ENCODE data around the gene PRDX3. TPM values are rescaled to one million over a fixed set of nuclear protein-coding genes. Genes with fewer than 3 reads are reported as not detected.

The PRDX3 gene
- polyA plus RNA-seq (2013, experiment 1 of 2): 95.8 TPM
- polyA plus RNA-seq (2013, experiment 2 of 2): 97.4 TPM

DNA sequence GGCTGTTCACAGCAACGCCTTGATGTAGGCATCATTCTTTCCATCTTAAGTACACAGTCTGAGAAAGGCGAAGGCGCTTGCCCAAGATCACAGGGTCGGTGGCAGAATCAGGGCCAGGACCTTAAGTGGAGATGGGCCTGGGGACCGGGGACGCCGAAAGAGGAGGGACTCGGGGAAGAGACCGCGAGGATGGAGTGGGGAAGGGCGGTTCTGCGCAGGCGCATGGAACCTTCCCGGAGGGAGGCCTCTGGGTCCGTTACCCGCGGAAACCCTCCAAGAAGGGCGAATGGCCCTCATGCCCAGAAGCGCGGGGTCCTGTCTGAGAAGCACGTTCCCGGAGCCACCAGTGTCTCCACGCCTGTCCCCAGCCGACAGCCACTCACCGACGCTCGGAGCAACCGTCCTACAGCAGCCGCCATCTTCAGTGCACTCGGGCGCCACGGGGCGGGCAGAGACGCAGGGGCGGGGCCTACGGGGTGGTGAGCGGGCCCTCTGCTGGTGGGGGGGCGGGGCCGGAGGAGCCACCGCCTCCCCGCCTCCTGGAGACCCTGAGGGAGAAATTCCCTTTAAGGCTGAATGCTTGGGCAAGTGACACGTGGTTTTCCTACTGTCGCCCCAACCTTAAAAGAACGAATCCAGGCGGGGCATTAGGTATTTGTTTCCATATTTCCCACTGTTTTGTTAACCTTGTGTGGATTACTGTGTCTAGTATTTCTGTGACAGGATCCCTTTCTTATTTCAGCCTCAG, at the start of gene PRDX3:
Gene PRDX3, minus strand, starts transcription at position 441 of the 748 bp plus-strand sequence. Its CDS starts 22 bp downstream, at position 419.
- peak within 1 kb of the TSS; percentile 100 for H4K8ac ChIP-seq (ENCODE audit: low read length)

DNA sequence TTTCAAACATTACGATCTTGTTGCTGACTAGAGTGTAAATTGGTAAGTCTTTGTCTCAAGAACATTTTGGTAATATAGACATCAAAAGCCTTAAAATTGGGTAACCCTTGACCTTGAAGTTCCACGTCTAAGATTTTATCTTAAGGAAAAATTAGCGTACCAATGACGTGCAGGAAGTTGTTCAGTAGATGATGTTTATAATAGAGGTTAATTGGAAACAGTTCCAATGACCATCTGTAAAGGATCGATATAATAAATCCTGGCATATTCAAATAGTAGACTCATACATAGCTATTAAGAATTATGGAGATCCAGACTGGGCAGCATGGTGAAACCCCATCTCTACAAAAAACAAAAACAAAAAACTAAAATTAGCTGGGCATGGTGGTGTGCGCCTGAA, 49.2 kb upstream of the PRDX3 start:
- no peak overlapping the region for H3K18ac ChIP-seq (ENCODE audit: low read depth in 1 of 2, low read length in 2 of 2)
- no peaks in the 10 kb centered on the region for H3K4me1 ChIP-seq (ENCODE audit: control insufficient read depth, insufficient read depth, low read depth, low read length)
- no peak overlapping the region for H2BK15ac ChIP-seq (ENCODE audit: low read depth, poor library complexity, severe bottlenecking)
- H4K91ac ChIP-seq (ENCODE audit: low read length): no peak overlapping the region
- no peaks in the 10 kb centered on the region for H3K27me3 ChIP-seq (ENCODE audit: control insufficient read depth in 1 of 2, insufficient read depth in 1 of 2, low read length in 2 of 2)
- H3K9ac ChIP-seq (ENCODE audit: low read length): no peak overlapping the region
- H3K4ac ChIP-seq (ENCODE audit: low read depth in 1 of 2, low read length in 2 of 2): no peak overlapping the region
- no peaks in the 10 kb centered on the region for H3K36me3 ChIP-seq (ENCODE audit: control insufficient read depth in 1 of 2, insufficient read depth in 2 of 2, low read depth in 1 of 2, low read length in 2 of 2)
- peaks cover 26% of the 10 kb centered on the region for H3K79me1 ChIP-seq (replicated peaks; ENCODE audit: low read length, poor library complexity, severe bottlenecking)
- no peak overlapping the region for H3K4me2 ChIP-seq (ENCODE audit: low read length, poor library complexity, severe bottlenecking)
- H3K27ac ChIP-seq (ENCODE audit: low read length, poor library complexity, severe bottlenecking): no peak overlapping the region
- no peak overlapping the region for H2BK5ac ChIP-seq (ENCODE audit: low read depth, low read length, poor library complexity, severe bottlenecking)
- no peak overlapping the region for H2AK5ac ChIP-seq (ENCODE audit: low read length, severe bottlenecking)
- H3K9me3 ChIP-seq (ENCODE audit: control insufficient read depth, low read length): no peaks in the 10 kb centered on the region
- no peak for DNase-seq
- no peak overlapping the region for H2AFZ ChIP-seq (ENCODE audit: low read depth, low read length)
- 93% methylated on average over 5 of the region's 6 CpGs for WGBS
- no peak overlapping the region for H4K8ac ChIP-seq (ENCODE audit: low read length)
- H2BK120ac ChIP-seq (ENCODE audit: low read depth, low read length): no peak overlapping the region
- H3K14ac ChIP-seq (ENCODE audit: low read length in 2 of 2): no peak overlapping the region
- H2BK12ac ChIP-seq (ENCODE audit: low read length in 2 of 2): no peak overlapping the region
- H3K4me3 ChIP-seq (ENCODE audit: insufficient read depth in 1 of 2, low read depth in 1 of 2, low read length in 2 of 2): no peak overlapping the region
- no peak overlapping the region for H3K23ac ChIP-seq (ENCODE audit: low read length in 2 of 2)

More for the DNA sequence above, at the start of gene PRDX3:
- Histone ChIP-seq H3K18ac (ENCODE audit: low read depth in 1 of 2, low read length in 2 of 2) (peak within 1 kb of the TSS; percentile 98 to 100), H3K4me2 (ENCODE audit: low read length, poor library complexity, severe bottlenecking) (peak within 1 kb of the TSS; percentile 64), H3K36me3 (ENCODE audit: control insufficient read depth in 1 of 2, insufficient read depth in 2 of 2, low read depth in 1 of 2, low read length in 2 of 2) (peaks cover 16 to 30% of the 10 kb centered on the region in 2 experiments), H3K4me3 (ENCODE audit: insufficient read depth in 1 of 2, low read depth in 1 of 2, low read length in 2 of 2) (peak within 1 kb of the TSS; percentile 84 to 91), H2AK5ac (ENCODE audit: low read length, severe bottlenecking) (peak within 1 kb of the TSS; percentile 43), H3K4ac (ENCODE audit: low read depth in 1 of 2, low read length in 2 of 2) (peak within 1 kb of the TSS; percentile 83 to 97), H3K27me3 (ENCODE audit: control insufficient read depth in 1 of 2, insufficient read depth in 1 of 2, low read length in 2 of 2) (no peaks in the 10 kb centered on the region), H2BK12ac (ENCODE audit: low read length in 2 of 2) (peak within 1 kb of the TSS in 1 of 2 experiments; percentile 49), H2BK15ac (ENCODE audit: low read depth, poor library complexity, severe bottlenecking) (peak within 1 kb of the TSS; percentile 93), H2AFZ (ENCODE audit: low read depth, low read length) (peak within 1 kb of the TSS; percentile 16), H2BK120ac (ENCODE audit: low read depth, low read length) (peak within 1 kb of the TSS; percentile 81), H3K23ac (ENCODE audit: low read length in 2 of 2) (no peak within 1 kb of the TSS), H3K14ac (ENCODE audit: low read length in 2 of 2) (peak within 1 kb of the TSS in 1 of 2 experiments; percentile 46), H3K79me1 (replicated peaks; ENCODE audit: low read length, poor library complexity, severe bottlenecking) (peaks cover 5% of the 10 kb centered on the region), H3K4me1 (ENCODE audit: control insufficient read depth, insufficient read depth, low read depth, low read length) (peaks cover 9% of the 10 kb centered on the region), H4K91ac (ENCODE audit: low read length) (peak within 1 kb of the TSS; percentile 99), H2BK5ac (ENCODE audit: low read depth, low read length, poor library complexity, severe bottlenecking) (peak within 1 kb of the TSS; percentile 82), H3K27ac (ENCODE audit: low read length, poor library complexity, severe bottlenecking) (peak within 1 kb of the TSS; percentile 89), H3K9ac (ENCODE audit: low read length) (peak within 1 kb of the TSS; percentile 95), H3K9me3 (ENCODE audit: control insufficient read depth, low read length) (no peaks in the 10 kb centered on the region)
- DNase-seq: peak; percentile 93
- 1% methylated on average over 45 of the region's 45 CpGs for WGBS

DNA sequence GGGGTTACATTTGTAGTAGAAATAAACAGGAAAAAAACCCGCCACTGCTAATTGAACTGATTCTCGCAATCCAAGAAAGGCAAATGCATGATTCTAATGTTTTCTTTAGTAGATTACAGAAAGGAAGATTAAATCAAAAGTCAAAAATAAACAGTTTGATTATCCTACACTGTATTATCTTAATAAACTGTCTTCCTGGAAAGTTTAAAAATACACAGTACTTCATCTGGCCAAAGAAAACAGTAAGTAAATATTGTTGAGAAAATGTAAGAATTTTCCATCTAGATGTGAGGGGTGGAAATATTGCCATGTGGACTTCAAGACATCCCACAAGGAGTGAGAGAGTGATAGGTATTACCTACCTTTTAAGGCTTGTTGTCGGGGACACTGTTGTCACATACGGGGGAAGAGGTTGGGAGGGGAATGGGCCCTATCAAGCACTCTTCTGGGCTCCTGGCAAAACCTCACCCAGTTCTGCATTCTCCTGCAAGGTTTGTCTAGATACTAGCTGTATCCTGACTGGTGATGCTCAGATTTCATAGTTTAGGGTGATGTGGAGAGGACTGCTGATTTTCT, 46.6 kb upstream of the PRDX3 start:
- H3K4me3 ChIP-seq (ENCODE audit: insufficient read depth in 1 of 2, low read depth in 1 of 2, low read length in 2 of 2): no peak overlapping the region
- no peak overlapping the region for H4K91ac ChIP-seq (ENCODE audit: low read length)
- H3K4ac ChIP-seq (ENCODE audit: low read depth in 1 of 2, low read length in 2 of 2): no peak overlapping the region
- DNase-seq: no peak
- no peak overlapping the region for H4K8ac ChIP-seq (ENCODE audit: low read length)
- no peak overlapping the region for H2AFZ ChIP-seq (ENCODE audit: low read depth, low read length)
- H3K9ac ChIP-seq (ENCODE audit: low read length): no peak overlapping the region
- no peaks in the 10 kb centered on the region for H3K9me3 ChIP-seq (ENCODE audit: control insufficient read depth, low read length)
- H3K27me3 ChIP-seq (ENCODE audit: control insufficient read depth in 1 of 2, insufficient read depth in 1 of 2, low read length in 2 of 2): no peaks in the 10 kb centered on the region
- no peaks in the 10 kb centered on the region for H3K36me3 ChIP-seq (ENCODE audit: control insufficient read depth in 1 of 2, insufficient read depth in 2 of 2, low read depth in 1 of 2, low read length in 2 of 2)
- H3K4me1 ChIP-seq (ENCODE audit: control insufficient read depth, insufficient read depth, low read depth, low read length): no peaks in the 10 kb centered on the region
- H2BK15ac ChIP-seq (ENCODE audit: low read depth, poor library complexity, severe bottlenecking): no peak overlapping the region
- peak overlapping the region; percentile 10 to 72 for H2BK12ac ChIP-seq (ENCODE audit: low read length in 2 of 2)
- no peak overlapping the region for H3K23ac ChIP-seq (ENCODE audit: low read length in 2 of 2)
- no peak overlapping the region for H3K27ac ChIP-seq (ENCODE audit: low read length, poor library complexity, severe bottlenecking)
- no peak overlapping the region for H3K14ac ChIP-seq (ENCODE audit: low read length in 2 of 2)
- H3K79me1 ChIP-seq (replicated peaks; ENCODE audit: low read length, poor library complexity, severe bottlenecking): peaks cover 27% of the 10 kb centered on the region
- 100% methylated on average over 3 of the region's 4 CpGs for WGBS
- no peak overlapping the region for H2BK5ac ChIP-seq (ENCODE audit: low read depth, low read length, poor library complexity, severe bottlenecking)
- no peak overlapping the region for H3K18ac ChIP-seq (ENCODE audit: low read depth in 1 of 2, low read length in 2 of 2)
- H2AK5ac ChIP-seq (ENCODE audit: low read length, severe bottlenecking): no peak overlapping the region
- H3K4me2 ChIP-seq (ENCODE audit: low read length, poor library complexity, severe bottlenecking): no peak overlapping the region
- no peak overlapping the region for H2BK120ac ChIP-seq (ENCODE audit: low read depth, low read length)

DNA sequence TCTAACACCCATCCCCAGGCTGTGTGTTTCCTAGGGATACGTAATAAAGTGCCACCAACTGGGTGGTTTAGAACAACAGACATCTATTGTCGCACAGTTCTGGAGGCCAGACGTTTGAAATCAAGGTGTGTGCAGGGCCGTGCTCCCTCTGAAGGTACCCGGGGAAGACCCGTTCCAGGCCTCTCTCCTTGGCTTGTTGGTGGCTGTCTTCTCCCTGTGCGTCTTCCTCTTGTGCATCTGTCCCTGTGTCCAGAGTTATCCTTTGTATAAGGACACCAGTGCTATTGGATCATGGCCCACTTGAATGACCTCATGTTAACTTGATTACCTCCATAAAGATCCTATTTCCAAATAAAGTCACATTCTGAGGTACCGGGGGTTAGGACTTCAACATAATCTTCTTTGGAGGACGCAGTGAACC, 44.4 kb upstream of the PRDX3 start:
- Histone ChIP-seq H3K18ac (ENCODE audit: low read depth in 1 of 2, low read length in 2 of 2) (peak overlapping the region in 1 of 2 experiments; percentile 19), H2BK12ac (ENCODE audit: low read length in 2 of 2) (no peak overlapping the region), H3K27me3 (ENCODE audit: control insufficient read depth in 1 of 2, insufficient read depth in 1 of 2, low read length in 2 of 2) (no peaks in the 10 kb centered on the region), H2BK15ac (ENCODE audit: low read depth, poor library complexity, severe bottlenecking) (peak overlapping the region; percentile 8), H3K27ac (ENCODE audit: low read length, poor library complexity, severe bottlenecking) (no peak overlapping the region), H3K14ac (ENCODE audit: low read length in 2 of 2) (no peak overlapping the region), H3K9ac (ENCODE audit: low read length) (peak overlapping the region; percentile 42), H3K4me2 (ENCODE audit: low read length, poor library complexity, severe bottlenecking) (no peak overlapping the region), H4K8ac (ENCODE audit: low read length) (no peak overlapping the region), H3K23ac (ENCODE audit: low read length in 2 of 2) (no peak overlapping the region), H2AK5ac (ENCODE audit: low read length, severe bottlenecking) (no peak overlapping the region), H3K36me3 (ENCODE audit: control insufficient read depth in 1 of 2, insufficient read depth in 2 of 2, low read depth in 1 of 2, low read length in 2 of 2) (no peaks in the 10 kb centered on the region), H3K4me3 (ENCODE audit: insufficient read depth in 1 of 2, low read depth in 1 of 2, low read length in 2 of 2) (peak overlapping the region in 1 of 2 experiments; percentile 57), H4K91ac (ENCODE audit: low read length) (peak overlapping the region; percentile 7), H2BK120ac (ENCODE audit: low read depth, low read length) (no peak overlapping the region), H3K4me1 (ENCODE audit: control insufficient read depth, insufficient read depth, low read depth, low read length) (no peaks in the 10 kb centered on the region), H2BK5ac (ENCODE audit: low read depth, low read length, poor library complexity, severe bottlenecking) (no peak overlapping the region), H3K9me3 (ENCODE audit: control insufficient read depth, low read length) (no peaks in the 10 kb centered on the region), H3K4ac (ENCODE audit: low read depth in 1 of 2, low read length in 2 of 2) (no peak overlapping the region), H3K79me1 (replicated peaks; ENCODE audit: low read length, poor library complexity, severe bottlenecking) (peaks cover 25% of the 10 kb centered on the region), H2AFZ (ENCODE audit: low read depth, low read length) (no peak overlapping the region)
- DNase-seq: no peak
- 94% methylated on average over 9 of the region's 9 CpGs for WGBS
